PFSK-1 (cell line): ENCODE measurements around the gene ERGIC1.
A peak's percentile ranks its signal among the peaks of the same experiment; 100 is the strongest.

Experiments used
- FOXP2 ChIP-seq: optimal IDR thresholded peaks from 2 replicates; pipeline ENCODE3; 2011; ENCODE audit warnings: borderline replicate concordance, control low read depth, inconsistent platforms; ENCODE audit not compliant: insufficient read depth; ENCODE audit errors: extremely low read length, extremely low read depth
- POLR2AphosphoS5 ChIP-seq: IDR thresholded peaks from 2 replicates; pipeline ENCODE4 v1.6.1; 2012; ENCODE audit warnings: low read depth, mild to moderate bottlenecking, control low read depth, low read length, moderate library complexity
- REST ChIP-seq, 2 experiments: IDR thresholded peaks; 2 replicates each; pipeline versions ENCODE4 v1.6.1 to v1.8.0; 2011 to 2012; ENCODE audit warnings: low read depth in 2 of 2, low read length in 2 of 2, control low read depth in 1 of 2, inconsistent platforms in 1 of 2, mild to moderate bottlenecking in 1 of 2, moderate library complexity in 1 of 2; ENCODE audit not compliant: insufficient read depth in 1 of 2
- SIN3A ChIP-seq: IDR thresholded peaks from 2 replicates; pipeline ENCODE4 v1.6.1; 2012; ENCODE audit warnings: mild to moderate bottlenecking, low read length, moderate library complexity, borderline replicate concordance; ENCODE audit not compliant: insufficient read depth
- TAF1 ChIP-seq: IDR thresholded peaks from 2 replicates; pipeline ENCODE4 v1.6.1; 2012; ENCODE audit warnings: low read length, control low read depth, borderline replicate concordance; ENCODE audit not compliant: insufficient read depth

Gene ERGIC1

GRCh38 chr5:172901012-172901780, 67.1 kb downstream of the ERGIC1 start:
- TF ChIP-seq FOXP2: no peak
- no peak for TF ChIP-seq TAF1
- no peak for TF ChIP-seq POLR2AphosphoS5
- no peak for TF ChIP-seq SIN3A
- TF ChIP-seq REST (IDR thresholded peaks at IDR 0.05; ENCODE audit: insufficient read depth in 1 of 2, low read depth in 2 of 2, low read length in 2 of 2): no peak

GRCh38 chr5:172901788-172902496, 67.9 kb downstream of the ERGIC1 start:
- no peak for TF ChIP-seq SIN3A
- no peak for TF ChIP-seq REST (IDR thresholded peaks at IDR 0.05; ENCODE audit: insufficient read depth in 1 of 2, low read depth in 2 of 2, low read length in 2 of 2)
- no peak for TF ChIP-seq POLR2AphosphoS5
- no peak for TF ChIP-seq FOXP2
- no peak for TF ChIP-seq TAF1

GRCh38 chr5:172902497-172903472, 68.7 kb downstream of the ERGIC1 start:
- TF ChIP-seq REST (IDR thresholded peaks at IDR 0.05; ENCODE audit: insufficient read depth in 1 of 2, low read depth in 2 of 2, low read length in 2 of 2) (no peak), SIN3A (no peak), FOXP2 (no peak)

GRCh38 chr5:172903790-172904189, 69.7 kb downstream of the ERGIC1 start:
- TF ChIP-seq TAF1: no peak
- peak in 1 of 2 experiments; percentile 47; a peak in 1 of 4 replicates for TF ChIP-seq REST (IDR thresholded peaks at IDR 0.05; ENCODE audit: insufficient read depth in 1 of 2, low read depth in 2 of 2, low read length in 2 of 2)
